ENCODE measurements around the gene ADAM10.

The ADAM10 gene

DNA sequence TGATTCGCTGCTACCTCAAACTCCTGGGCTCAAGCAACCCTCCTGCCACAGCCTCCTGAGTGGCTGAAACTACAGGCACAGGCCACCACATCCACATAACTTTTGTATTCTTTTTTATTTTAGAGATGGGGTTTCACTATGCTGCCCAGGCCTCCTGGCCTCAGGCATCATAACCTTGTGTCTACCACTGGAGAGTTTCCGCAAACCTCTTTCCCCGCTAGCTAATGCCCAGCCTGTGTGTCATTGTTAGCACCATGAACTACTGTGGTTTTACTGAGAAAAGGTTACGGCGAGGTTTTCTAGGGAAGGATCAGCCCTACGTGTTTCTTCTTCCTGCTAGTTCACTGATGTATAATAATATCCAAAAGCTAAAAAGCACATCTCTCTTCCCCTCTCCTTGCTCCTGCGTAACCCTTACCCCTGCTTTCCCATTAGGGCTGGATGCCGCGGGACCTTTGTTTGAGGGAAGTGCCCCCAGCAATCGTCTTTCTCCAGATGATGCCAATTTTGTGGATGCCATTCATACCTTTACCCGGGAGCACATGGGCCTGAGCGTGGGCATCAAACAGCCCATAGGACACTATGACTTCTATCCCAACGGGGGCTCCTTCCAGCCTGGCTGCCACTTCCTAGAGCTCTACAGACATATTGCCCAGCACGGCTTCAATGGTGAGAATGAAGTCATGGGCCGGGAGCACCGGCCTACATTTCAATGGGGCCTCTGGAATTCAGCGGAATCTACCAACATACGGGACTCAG is 204.0 kb downstream of the ADAM10 start:
- no peak for DNase-seq (ENCODE audit: low read depth)
- no peak overlapping the region for H3K4me3 ChIP-seq (ENCODE audit: low read depth, low read length)
- TF ChIP-seq CTCF (IDR thresholded peaks at IDR 0.05; ENCODE audit: insufficient read depth, low read depth, low read length, missing control alignments), result no peak

GRCh38 chr15:58544756-58545155 is 204.8 kb downstream of the ADAM10 start:
- no peak overlapping the region for H3K4me3 ChIP-seq (ENCODE audit: low read depth, low read length)
- DNase-seq (ENCODE audit: low read depth), result no peak
- TF ChIP-seq CTCF (IDR thresholded peaks at IDR 0.05; ENCODE audit: insufficient read depth, low read depth, low read length, missing control alignments), result no peak

DNA sequence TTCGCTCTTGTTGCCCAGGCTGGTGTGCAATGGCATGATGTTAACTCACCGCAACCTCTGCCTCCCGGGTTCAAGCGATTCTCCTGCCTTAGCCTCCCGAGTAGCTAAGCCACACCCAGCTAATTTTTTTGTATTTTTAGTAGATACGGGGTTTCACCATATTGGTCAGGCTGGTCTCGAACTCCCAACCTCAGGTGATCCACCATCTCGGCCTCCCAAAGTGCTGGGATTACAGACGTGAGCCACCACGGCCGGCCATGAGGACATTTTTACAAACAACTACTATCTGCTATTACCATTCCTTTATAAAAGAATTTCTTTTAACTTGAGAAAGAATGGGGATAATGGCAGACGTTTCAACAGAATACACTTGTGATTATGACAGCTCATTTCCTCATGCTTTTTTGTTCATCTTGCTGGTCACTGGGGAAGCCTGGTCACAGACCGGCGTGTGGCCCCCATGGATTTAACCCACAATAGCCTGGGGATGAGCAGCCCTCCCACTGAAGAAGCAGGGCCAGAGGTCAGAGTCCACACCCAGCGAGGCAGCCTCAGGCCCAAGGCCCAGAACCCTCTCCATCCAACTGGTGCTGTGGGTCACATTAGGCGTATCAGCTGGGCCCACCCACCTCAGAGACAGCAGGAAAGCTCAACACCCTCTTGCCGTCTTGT is 205.7 kb downstream of the ADAM10 start:
- H3K4me3 ChIP-seq (ENCODE audit: low read depth, low read length), result no peak overlapping the region
- no peak for DNase-seq (ENCODE audit: low read depth)
- no peak for TF ChIP-seq CTCF (IDR thresholded peaks at IDR 0.05; ENCODE audit: insufficient read depth, low read depth, low read length, missing control alignments)

DNA sequence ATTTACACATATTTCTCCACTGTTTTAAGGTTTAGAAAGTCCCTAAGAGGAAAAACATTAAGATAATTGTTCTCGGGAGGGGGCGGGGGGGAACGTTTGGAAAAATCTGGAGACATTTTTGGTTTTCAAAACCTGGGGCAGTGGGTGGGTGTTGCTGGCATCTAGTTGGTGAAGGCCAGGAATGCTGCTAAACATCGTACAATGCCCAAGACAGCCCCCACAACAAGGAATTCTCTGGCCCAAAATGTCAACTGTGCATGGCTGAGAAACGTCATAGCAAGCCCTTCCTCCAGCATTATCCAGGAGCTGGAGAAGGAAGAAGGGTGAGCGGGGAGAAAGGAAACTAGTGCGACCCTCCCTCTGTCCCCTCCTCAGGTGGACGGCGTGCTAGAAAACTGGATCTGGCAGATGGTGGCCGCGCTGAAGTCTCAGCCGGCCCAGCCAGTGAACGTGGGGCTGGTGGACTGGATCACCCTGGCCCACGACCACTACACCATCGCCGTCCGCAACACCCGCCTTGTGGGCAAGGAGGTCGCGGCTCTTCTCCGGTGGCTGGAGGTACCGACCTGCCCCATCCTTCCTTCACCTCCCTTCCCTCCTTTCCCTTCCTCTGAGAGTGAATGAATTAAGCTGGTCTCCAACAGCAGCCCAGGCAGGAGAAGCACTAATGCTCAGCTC is 208.0 kb downstream of the ADAM10 start:
- H3K4me3 ChIP-seq (ENCODE audit: low read depth, low read length), result no peak overlapping the region

DNA sequence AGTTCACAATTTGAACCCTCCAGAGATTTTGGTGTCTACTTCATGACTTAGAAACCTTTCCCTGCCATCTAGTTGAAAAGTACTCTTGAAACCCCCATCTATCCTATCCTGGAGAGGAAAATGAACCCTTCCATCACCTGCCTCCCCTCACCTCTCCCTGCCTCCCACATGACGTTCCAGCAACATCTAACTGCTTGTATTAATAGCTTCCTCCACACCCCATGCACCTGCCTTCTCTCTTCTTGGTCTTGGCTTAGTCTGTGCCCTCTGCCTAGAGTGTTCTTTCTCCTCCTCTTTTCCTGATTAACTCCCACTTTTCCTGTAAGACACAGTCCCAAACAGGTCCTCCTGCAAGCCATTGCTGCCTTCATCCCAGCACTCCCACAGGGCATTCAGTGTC is 210.0 kb downstream of the ADAM10 start:
- no peak for DNase-seq (ENCODE audit: low read depth)
- no peak overlapping the region for H3K4me3 ChIP-seq (ENCODE audit: low read depth, low read length)
- TF ChIP-seq CTCF (IDR thresholded peaks at IDR 0.05; ENCODE audit: insufficient read depth, low read depth, low read length, missing control alignments), result no peak

More for the DNA sequence above, 208.0 kb downstream of the ADAM10 start:
- TF ChIP-seq CTCF (IDR thresholded peaks at IDR 0.05; ENCODE audit: insufficient read depth, low read depth, low read length, missing control alignments), result no peak
- DNase-seq (ENCODE audit: low read depth), result no peak

DNA sequence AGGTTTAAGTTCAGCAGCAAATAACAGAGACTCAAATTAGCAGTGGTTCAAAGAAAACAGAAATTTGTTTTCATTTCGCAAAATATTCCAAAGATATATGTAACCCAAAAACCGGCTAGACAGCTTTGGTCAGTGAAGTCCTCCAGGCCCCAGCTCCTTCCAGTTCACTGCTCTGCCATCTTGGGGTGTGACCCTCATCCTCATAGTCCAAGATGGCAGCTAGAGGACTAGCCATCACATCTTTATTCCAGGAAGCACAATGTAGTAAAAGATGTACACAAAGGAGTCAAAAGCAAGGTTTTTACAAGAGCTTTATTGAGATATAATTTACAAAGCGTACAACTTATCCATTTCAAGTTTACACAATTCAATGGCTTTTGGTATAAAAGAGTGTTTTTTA is 210.6 kb downstream of the ADAM10 start:
- DNase-seq (ENCODE audit: low read depth), result no peak
- H3K4me3 ChIP-seq (ENCODE audit: low read depth, low read length), result no peak overlapping the region
- TF ChIP-seq CTCF (IDR thresholded peaks at IDR 0.05; ENCODE audit: insufficient read depth, low read depth, low read length, missing control alignments), result no peak
